Activated CD8-positive, alpha-beta T cell treated with anti-CD3 and anti-CD28 coated beads for 36 hours (primary cell): Measurements from ENCODE around the gene GSPT1. TPM values are rescaled to one million over a fixed set of nuclear protein-coding genes. Genes with fewer than 3 reads are reported as not detected.

Source experiments
- ATAC-seq: fragments of 200-7000 bp; cut with Tn5 transposase; one replicate; pipeline ENCODE4 v1.10.0; 2021; ENCODE audit warnings: mild to moderate bottlenecking, moderate library complexity
- CTCF ChIA-PET: fragments of 350-600 bp; sonication (Branson Sonifier 250); formaldehyde crosslinking; loops from one replicate; lab custom pipeline; 2021; ENCODE audit warnings: antibody characterized with exemption; lab: Charles Lee
- POLR2A ChIA-PET: fragments of 350-600 bp; sonication (Branson Sonifier 250); formaldehyde crosslinking; loops from one replicate; lab custom pipeline; 2021; ENCODE audit warnings: antibody characterized with exemption; lab: Charles Lee
- DNase-seq: peaks from one replicate; pipeline ENCODE4 v3.0.0-alpha.2; 2020
- H3K27ac Mint-ChIP-seq: one replicate; pipeline ENCODE4 v1.8.0; 2021; ENCODE audit warnings: mild to moderate bottlenecking, mixed read lengths
- H3K27me3 Mint-ChIP-seq: one replicate; pipeline ENCODE4 v1.8.0; 2021; ENCODE audit warnings: mixed read lengths
- H3K36me3 Mint-ChIP-seq: one replicate; pipeline ENCODE4 v1.8.0; 2021; ENCODE audit warnings: low read depth, mixed read lengths
- H3K4me1 Mint-ChIP-seq: one replicate; pipeline ENCODE4 v1.8.0; 2021; ENCODE audit warnings: low read depth, mixed read lengths
- H3K4me3 Mint-ChIP-seq: one replicate; pipeline ENCODE4 v1.8.0; 2021; ENCODE audit warnings: mild to moderate bottlenecking, moderate library complexity, mixed read lengths
- H3K9me3 Mint-ChIP-seq: one replicate; pipeline ENCODE4 v1.8.0; 2021; ENCODE audit warnings: mixed read lengths
- intact Hi-C: fragments of 100-400 bp; cut with micrococcal nuclease; formaldehyde crosslinking; loops from one replicate; pipeline ENCODE4 v1.10.0; 2022
- total RNA-seq, 2 experiments: library from RNA; stranded (reverse); gene quantifications; one replicate each; pipeline ENCODE4 v1.2.3, GENCODE V29; 2021
- TF ChIP-seq, protein P1 (sequence below): fragments of 200-600 bp; IDR thresholded peaks from one replicate; pipeline ENCODE4 v1.8.0; 2022; ENCODE audit warnings: antibody characterized with exemption, mild to moderate bottlenecking

GSPT1 gene
- total RNA-seq, 2 experiments from 2014 or later, result 202 to 204 TPM

DNA sequence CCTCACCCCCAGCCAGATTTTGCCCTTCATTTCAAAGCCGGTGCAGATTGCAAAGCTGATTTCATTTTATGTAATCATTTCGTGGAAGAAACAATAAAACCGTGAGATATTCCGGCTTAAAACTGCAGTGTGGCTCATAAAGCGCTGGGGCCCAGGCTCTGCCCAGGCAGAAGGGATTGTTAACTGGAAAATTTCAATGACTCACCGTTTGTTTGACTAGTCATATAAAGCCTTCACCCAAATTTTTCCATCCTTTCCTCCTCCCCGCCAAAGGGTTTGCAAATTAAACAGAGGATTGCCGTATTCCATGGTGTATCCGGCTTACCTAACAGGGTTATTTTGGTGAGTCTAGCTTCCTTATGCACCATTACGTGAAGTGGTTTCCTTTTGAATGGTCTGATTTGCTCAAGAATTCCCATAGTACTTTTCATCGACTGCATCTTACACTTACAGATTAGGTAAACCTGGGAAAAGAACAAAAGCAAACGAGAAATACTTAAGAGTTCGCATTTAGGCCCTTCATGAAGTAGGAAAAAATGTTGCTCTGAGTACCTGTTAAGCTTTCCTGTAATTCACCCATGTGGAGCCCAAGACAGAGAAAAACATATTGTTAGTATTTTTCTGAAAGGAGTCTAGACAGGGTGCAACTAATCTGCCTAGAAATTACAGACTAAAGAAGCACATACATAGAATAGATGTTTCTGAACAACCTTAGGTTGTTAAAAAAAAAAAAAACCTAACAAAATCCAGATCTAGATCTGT, 949 bp upstream of the GSPT1 start:
- intact Hi-C loops, result no loop called here
- TF ChIP-seq, protein P1, sequence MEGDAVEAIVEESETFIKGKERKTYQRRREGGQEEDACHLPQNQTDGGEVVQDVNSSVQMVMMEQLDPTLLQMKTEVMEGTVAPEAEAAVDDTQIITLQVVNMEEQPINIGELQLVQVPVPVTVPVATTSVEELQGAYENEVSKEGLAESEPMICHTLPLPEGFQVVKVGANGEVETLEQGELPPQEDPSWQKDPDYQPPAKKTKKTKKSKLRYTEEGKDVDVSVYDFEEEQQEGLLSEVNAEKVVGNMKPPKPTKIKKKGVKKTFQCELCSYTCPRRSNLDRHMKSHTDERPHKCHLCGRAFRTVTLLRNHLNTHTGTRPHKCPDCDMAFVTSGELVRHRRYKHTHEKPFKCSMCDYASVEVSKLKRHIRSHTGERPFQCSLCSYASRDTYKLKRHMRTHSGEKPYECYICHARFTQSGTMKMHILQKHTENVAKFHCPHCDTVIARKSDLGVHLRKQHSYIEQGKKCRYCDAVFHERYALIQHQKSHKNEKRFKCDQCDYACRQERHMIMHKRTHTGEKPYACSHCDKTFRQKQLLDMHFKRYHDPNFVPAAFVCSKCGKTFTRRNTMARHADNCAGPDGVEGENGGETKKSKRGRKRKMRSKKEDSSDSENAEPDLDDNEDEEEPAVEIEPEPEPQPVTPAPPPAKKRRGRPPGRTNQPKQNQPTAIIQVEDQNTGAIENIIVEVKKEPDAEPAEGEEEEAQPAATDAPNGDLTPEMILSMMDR, result no peak
- ChIA-PET POLR2A (interaction anchor here (0.9 to 1.6 kb wide), 2 partner anchors 60 to 885 kb away, joined by 3 to 6 read pairs; partner anchors contain the start of gene SNX29), CTCF (interaction anchor here (1.2 kb wide), 1 partner anchor 151 kb away, joined by 3 read pairs; no protein-coding TSS in a partner anchor)
- peaks cover 29% of the 10 kb centered on the region for H3K4me1 Mint-ChIP-seq
- H3K4me3 Mint-ChIP-seq, result peak overlapping the region; percentile 87
- no peaks in the 10 kb centered on the region for H3K9me3 Mint-ChIP-seq
- no peak for ATAC-seq
- H3K27ac Mint-ChIP-seq, result peak overlapping the region; percentile 92
- DNase-seq, result no peak
- peaks cover 26% of the 10 kb centered on the region for H3K36me3 Mint-ChIP-seq
- no peaks in the 10 kb centered on the region for H3K27me3 Mint-ChIP-seq

DNA sequence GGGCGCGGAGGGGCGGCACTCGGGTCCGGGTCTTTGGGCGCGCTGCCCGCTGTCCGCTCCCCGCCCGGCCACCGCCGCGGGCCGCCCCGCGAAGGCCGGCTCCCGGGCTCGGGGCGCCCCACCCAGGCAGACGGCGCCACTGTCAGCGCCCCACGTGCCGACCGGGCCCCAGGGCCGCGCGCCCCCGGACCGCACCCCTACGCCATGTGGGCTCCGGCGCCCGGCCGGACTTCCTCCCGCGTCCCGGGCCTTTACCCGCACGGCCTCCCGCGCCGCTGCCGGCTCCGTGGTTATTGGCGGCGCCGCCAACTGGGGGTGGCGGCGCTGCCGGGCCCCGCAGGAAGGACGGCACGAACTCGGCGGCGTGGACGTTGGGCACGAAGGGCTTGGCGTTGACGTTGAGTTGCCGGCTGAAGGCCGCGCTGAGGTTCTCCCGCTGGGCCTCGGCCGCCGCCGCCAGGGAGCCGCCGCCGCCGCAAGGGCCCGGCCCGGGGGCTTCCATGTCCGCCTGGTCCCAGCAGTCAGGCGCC, 577 bp downstream of the GSPT1 start:
- H3K36me3 Mint-ChIP-seq, result peaks cover 34% of the 10 kb centered on the region
- peak overlapping the region; percentile 95 for H3K27ac Mint-ChIP-seq
- intact Hi-C loops, result no loop called here
- ChIA-PET CTCF (no interaction called here), POLR2A (interaction anchor here (0.7 to 2.0 kb wide), 7 partner anchors 12 to 180 kb away, joined by 3 to 6 read pairs (median 4); partner anchors contain the start of genes RSL1D1, SNX29 and ZC3H7A)
- DNase-seq (peak; percentile 58), ATAC-seq (peak; percentile 10)
- TF ChIP-seq, protein P1, result no peak
- peaks cover 40% of the 10 kb centered on the region for H3K4me1 Mint-ChIP-seq
- H3K9me3 Mint-ChIP-seq, result no peaks in the 10 kb centered on the region
- no peaks in the 10 kb centered on the region for H3K27me3 Mint-ChIP-seq
- peak overlapping the region; percentile 98 for H3K4me3 Mint-ChIP-seq

DNA sequence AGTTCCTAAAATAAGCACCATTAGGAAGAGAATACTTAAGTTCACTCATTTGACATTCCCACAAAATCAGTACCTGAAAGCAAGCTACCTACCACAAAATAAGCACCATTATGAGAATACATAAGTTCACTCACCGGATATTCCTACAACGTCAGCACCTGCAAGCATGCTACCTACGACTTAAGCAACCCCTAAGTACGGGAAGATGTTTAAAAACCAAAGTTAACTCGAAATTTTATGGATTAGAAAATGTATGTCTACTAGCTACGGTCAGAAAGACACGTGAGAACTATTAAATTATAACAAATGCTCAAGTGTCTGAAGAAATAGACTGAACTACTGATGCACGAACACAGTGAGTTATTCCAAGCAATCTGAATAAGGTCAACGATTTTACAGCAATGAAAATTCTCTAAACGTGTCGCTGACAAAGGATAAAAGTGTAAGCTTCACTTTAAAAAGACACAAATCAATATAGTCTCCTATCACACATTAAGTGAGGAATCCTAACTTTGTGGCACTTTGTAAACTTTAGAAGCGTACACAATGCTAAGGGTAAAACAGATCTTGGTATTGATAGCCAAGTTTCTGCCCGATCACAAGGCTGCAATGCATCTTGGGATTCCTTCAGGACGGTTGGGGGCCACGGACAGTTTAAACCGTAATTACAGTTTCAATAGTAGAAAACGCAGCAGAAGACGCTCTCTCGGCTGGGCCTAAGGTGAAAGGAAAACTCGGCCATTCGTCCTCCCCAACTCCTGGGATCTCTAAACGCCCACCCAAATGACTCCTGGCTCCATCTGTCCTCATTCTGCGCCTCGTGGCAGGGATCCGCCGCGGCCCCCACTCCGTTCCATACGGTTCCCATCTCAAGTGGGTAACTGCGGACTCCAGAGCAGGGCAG, 1.3 kb downstream of the GSPT1 start:
- Mint-ChIP-seq H3K36me3 (peaks cover 36% of the 10 kb centered on the region), H3K4me1 (peaks cover 46% of the 10 kb centered on the region), H3K4me3 (peak overlapping the region; percentile 98), H3K27ac (peak overlapping the region; percentile 95), H3K27me3 (no peaks in the 10 kb centered on the region), H3K9me3 (no peaks in the 10 kb centered on the region)
- ATAC-seq (no peak), DNase-seq (peak; percentile 66)
- intact Hi-C loops, result no loop called here
- CTCF ChIA-PET, result interaction anchor here (1.6 to 1.7 kb wide), 2 partner anchors 10 to 153 kb away, joined by 3 to 5 read pairs; no protein-coding TSS in a partner anchor
- TF ChIP-seq, protein P1, result no peak
- POLR2A ChIA-PET, result interaction anchor here (0.8 to 2.0 kb wide), 7 partner anchors 14 to 166 kb away, joined by 3 to 6 read pairs (median 4); partner anchors contain the start of genes RSL1D1 and ZC3H7A

DNA sequence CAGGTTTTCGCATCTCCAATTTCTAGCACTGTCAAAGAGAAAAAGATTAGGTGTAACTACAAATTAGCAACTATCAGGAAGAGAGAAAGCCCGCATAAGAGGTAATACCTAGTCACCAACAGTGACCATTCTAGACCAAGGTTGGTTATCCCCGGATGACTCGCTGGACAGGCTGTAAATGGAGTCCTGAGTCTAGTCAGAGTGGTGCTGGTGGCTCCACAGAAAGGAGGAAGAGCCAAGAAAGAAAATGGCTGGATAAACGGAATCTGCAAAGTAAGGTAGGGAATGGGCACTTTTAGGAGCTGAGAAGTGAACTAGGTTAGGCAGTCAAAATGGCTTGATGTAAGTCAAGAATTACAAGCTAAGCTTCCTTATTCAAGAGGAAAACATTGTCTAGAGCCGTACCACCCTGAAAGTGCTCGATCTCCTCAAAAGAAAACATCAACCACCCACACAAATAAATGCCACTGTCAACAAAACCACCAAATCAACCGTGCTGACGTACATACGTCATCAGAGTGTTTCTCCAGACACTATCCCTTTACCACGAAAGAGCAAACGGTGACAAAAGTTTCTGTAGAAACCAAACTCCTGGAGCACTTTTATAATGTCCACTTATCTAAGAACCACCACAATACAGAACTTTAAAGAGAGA, 2.2 kb downstream of the GSPT1 start:
- Mint-ChIP-seq H3K4me1 (peaks cover 53% of the 10 kb centered on the region), H3K27me3 (no peaks in the 10 kb centered on the region), H3K27ac (peak overlapping the region; percentile 95), H3K36me3 (peaks cover 44% of the 10 kb centered on the region), H3K9me3 (no peaks in the 10 kb centered on the region), H3K4me3 (peak overlapping the region; percentile 98)
- ChIA-PET CTCF (interaction anchor here (1.6 to 1.7 kb wide), 2 partner anchors 9 to 154 kb away, joined by 3 to 5 read pairs; no protein-coding TSS in a partner anchor), POLR2A (interaction anchor here (0.6 to 2.0 kb wide), 7 partner anchors 13 to 167 kb away, joined by 3 to 6 read pairs (median 3); partner anchors contain the start of genes RSL1D1 and ZC3H7A)
- intact Hi-C loops, result no loop called here
- peak; percentile 38 for DNase-seq
- no peak for ATAC-seq
- TF ChIP-seq, protein P1, result no peak
